ENCODE data around the gene MARVELD2.

Gene MARVELD2

GRCh38 chr5:69493396-69494133, 78.6 kb downstream of the MARVELD2 start:
- DNase-seq = no peak

Data from CD4-positive, alpha-beta T cell treated with Interleukin-4 for 1 hour (primary cell).